IPS DF 6.9 (cell line): Measurements from ENCODE around the gene SPTBN4.
A peak's percentile ranks its signal among the peaks of the same experiment; 100 is the strongest.

ENCODE experiments used
- DNase-seq: peaks from one replicate; pipeline ENCODE4 v3.0.0-alpha.2; 2013; ENCODE audit warnings: low read depth, low spot score
- H3K27ac ChIP-seq: one replicate; pipeline ENCODE4 v1.5.1; 2013; ENCODE audit warnings: low read length, control low read depth
- H3K27me3 ChIP-seq: 2 replicates; pipeline ENCODE4 v1.6.1; 2013; ENCODE audit warnings: mild to moderate bottlenecking, low read length; ENCODE audit not compliant: control insufficient read depth, insufficient read depth
- H3K36me3 ChIP-seq: 2 replicates; pipeline ENCODE4 v1.6.1; 2013; ENCODE audit warnings: low read length; ENCODE audit not compliant: control insufficient read depth, insufficient read depth
- H3K4me1 ChIP-seq: 2 replicates; pipeline ENCODE4 v1.6.1; 2013; ENCODE audit warnings: low read length; ENCODE audit not compliant: control insufficient read depth, insufficient read depth
- H3K4me3 ChIP-seq: 2 replicates; pipeline ENCODE4 v1.5.1; 2013; ENCODE audit warnings: mild to moderate bottlenecking, low read length
- H3K9me3 ChIP-seq: 2 replicates; pipeline ENCODE4 v1.6.1; 2013; ENCODE audit warnings: low read length, inconsistent platforms; ENCODE audit not compliant: control insufficient read depth, insufficient read depth
- WGBS: extraction: QIAGEN DNeasy Blood & Tissue Kit; methylation state at CpG from one replicate; pipeline ENCODE4 v1.1.7; 2013; ENCODE audit warnings: mixed read lengths, missing lambda C conversion rate; ENCODE audit not compliant: insufficient read length, insufficient coverage; 5-methylcytosine and 5-hydroxymethylcytosine counted together

Gene SPTBN4

DNA sequence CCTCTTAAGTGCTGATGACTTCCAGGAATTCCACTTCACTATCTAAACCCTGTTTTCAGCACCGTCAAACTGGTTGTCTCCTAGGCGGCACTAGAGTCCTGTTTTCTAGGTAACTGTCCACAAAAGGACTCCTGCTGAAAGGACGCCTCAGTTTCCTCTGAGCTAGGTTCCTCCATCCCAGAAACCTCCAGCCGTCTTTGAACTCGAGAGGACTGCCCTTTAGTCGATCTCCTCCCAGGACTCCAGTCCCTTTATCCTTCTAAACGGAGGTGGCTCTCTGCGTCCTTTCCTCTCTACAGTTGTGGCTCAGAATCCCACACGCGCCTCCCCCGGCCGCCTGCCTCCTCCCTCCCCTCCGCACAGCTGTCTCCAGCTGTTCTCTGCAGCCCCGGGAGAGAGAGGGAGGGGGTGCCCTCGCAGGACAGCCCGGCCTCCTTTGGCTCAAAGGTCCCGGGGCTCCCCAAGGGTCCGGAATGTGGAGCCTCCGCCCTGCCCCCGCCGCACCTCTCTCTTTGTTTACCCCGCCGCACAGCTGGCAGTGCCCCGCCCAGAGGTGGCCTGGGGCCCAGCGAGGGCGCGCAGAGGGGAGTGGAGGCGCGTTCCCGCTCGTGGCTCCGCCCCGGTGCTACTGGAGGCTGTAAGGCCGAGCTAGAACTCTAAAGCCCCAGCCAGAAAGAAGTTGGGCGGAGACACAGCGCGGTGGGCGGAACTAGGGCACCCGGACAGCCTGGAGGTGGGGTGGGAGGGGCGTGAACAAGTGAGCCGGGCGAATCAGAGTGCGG, 136.8 kb downstream of the SPTBN4 start:
- peak overlapping the region; percentile 25; the same call in 1 of the 2 replicates for H3K4me3 ChIP-seq
- no peak overlapping the region for H3K27ac ChIP-seq
- H3K36me3 ChIP-seq: no peaks in the 10 kb centered on the region
- DNase-seq: peak; percentile 98
- H3K27me3 ChIP-seq: peaks cover 15% of the 10 kb centered on the region
- WGBS: no CpG with 5 or more reads among the region's 43 CpGs
- peaks cover 15% of the 10 kb centered on the region for H3K4me1 ChIP-seq
- H3K9me3 ChIP-seq: no peaks in the 10 kb centered on the region

DNA sequence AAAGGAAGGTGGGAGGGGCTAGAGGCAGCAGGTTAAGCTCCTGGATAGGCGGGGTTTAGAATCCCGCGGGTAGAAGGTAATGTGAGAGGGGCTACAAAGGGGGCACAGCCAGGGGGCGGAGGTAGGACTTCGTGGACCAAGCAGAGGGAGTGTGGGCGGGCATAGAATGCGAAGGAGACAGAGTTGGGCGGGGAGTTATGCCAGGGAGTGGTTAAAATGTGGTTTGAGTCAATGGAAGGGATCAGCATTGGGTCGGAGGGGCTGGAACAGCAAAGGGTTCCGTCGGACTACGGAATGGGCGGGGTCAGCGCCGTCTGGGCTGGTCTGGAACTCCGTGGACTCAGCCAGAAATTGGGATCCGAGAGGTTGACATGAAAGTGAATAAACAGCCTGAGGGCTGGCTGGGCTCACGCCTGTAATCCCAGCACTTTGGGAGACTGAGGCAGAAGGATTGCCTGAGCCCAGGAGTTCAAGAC, 137.4 kb downstream of the SPTBN4 start:
- Histone ChIP-seq H3K4me3 (no peak overlapping the region), H3K27me3 (peaks cover 15% of the 10 kb centered on the region), H3K36me3 (no peaks in the 10 kb centered on the region), H3K27ac (no peak overlapping the region), H3K4me1 (peaks cover 13% of the 10 kb centered on the region), H3K9me3 (no peaks in the 10 kb centered on the region)
- DNase-seq: no peak
- WGBS: no CpG with 5 or more reads among the region's 18 CpGs

DNA sequence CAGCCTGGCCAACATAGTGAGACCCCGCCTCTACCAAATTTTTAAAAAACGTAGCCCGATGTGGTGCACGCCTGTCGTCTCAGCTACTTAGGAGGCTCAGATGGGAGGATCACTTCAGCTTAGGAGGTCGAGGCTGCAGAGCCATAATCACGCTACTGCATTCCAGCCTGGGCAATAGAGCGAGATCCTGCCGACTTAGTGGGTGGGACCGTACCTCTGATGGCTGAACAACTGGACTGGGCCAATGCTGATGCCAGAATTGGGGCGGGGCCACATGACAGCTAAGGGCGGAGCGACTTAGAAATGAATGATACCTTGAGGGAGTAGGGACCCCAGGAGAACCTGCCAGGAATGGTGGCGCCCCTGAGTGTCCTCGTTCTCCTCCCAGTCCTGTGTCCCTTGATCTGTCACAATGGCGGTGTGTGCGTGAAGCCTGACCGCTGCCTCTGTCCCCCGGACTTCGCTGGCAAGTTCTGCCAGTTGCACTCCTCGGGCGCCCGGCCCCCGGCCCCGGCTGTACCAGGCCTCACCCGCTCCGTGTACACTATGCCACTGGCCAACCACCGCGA, 137.9 kb downstream of the SPTBN4 start:
- Histone ChIP-seq H3K27ac (no peak overlapping the region), H3K9me3 (no peaks in the 10 kb centered on the region), H3K27me3 (peaks cover 15% of the 10 kb centered on the region), H3K4me1 (peaks cover 11% of the 10 kb centered on the region), H3K4me3 (no peak overlapping the region; the same call in 1 of the 2 replicates), H3K36me3 (no peaks in the 10 kb centered on the region)
- DNase-seq: no peak
- no CpG with 5 or more reads among the region's 29 CpGs for WGBS

DNA sequence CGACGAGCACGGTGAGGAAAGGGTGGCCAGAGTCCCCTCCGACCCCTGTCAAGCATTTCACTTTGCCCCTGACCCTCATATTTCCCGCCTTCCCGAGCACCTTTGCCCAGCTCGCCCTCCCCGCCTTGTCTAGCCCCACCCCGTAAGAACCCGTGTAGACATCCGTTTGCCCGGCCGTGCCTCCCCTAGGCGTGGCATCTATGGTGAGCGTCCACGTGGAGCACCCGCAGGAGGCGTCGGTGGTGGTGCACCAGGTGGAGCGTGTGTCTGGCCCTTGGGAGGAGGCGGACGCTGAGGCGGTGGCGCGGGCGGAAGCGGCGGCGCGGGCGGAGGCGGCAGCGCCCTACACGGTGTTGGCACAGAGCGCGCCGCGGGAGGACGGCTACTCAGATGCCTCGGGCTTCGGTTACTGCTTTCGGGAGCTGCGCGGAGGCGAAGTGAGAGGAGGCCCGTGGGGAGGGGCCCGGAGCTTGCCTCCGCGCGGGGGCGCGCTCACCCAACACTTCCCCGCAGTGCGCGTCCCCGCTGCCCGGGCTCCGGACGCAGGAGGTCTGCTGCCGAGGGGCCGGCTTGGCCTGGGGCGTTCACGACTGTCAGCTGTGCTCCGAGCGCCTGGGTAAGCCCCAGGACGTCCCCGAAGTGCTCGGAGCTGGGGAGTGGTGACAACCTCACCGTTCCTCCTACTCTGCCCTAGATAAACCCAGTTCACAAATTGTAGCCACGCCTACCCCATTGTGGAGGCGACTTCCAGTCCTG, 138.6 kb downstream of the SPTBN4 start:
- Histone ChIP-seq H3K36me3 (no peaks in the 10 kb centered on the region), H3K27me3 (peaks cover 14% of the 10 kb centered on the region), H3K4me3 (peak overlapping the region; percentile 16; the same call in 1 of the 2 replicates), H3K9me3 (no peaks in the 10 kb centered on the region), H3K4me1 (peaks cover 15% of the 10 kb centered on the region), H3K27ac (no peak overlapping the region)
- no CpG with 5 or more reads among the region's 71 CpGs for WGBS
- no peak for DNase-seq

DNA sequence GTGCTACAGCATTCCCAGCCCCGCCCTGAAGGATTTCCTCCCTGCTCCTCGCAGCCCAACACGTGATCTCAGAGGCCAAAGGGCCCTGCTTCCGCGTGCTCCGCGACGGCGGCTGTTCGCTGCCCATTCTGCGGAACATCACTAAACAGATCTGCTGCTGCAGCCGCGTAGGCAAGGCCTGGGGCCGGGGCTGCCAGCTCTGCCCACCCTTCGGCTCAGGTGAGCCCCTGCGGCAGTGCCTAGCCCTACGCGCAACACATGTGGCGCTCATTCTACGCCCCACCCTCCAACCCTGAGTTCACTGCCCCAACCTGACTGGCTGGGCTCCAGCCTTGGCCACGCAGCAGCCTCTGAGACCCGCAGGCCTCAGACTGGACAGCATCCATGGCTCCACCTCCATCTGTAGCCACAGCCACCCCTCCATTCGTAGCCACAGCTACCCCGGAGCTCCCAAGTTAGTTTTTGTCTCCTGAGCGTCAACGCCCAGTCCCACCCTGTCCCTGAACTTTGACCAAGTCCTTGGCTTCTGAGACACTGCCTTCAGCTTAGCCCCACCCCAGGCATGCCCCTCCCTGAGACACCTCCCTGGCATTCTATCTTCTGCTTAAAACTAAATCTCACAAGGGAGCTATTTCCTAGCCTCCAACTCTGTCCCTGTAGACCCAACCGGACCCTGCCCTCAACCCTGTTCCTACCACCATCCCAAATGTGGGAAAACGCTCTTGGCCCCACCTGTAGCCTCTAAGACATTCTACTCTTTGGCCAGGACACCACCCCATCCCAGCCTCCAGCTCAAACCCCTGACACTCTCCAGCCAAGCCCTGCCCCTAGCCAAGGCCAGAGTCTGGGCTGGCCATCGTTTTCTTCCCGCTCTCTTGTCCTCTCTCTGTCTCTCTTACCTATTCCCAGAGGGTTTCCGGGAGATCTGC, 140.8 kb downstream of the SPTBN4 start:
- Histone ChIP-seq H3K9me3 (no peaks in the 10 kb centered on the region), H3K27me3 (peaks cover 9% of the 10 kb centered on the region), H3K27ac (no peak overlapping the region), H3K4me3 (no peak overlapping the region), H3K36me3 (no peaks in the 10 kb centered on the region), H3K4me1 (peaks cover 15% of the 10 kb centered on the region)
- no peak for DNase-seq
- WGBS: no CpG with 5 or more reads among the region's 31 CpGs

DNA sequence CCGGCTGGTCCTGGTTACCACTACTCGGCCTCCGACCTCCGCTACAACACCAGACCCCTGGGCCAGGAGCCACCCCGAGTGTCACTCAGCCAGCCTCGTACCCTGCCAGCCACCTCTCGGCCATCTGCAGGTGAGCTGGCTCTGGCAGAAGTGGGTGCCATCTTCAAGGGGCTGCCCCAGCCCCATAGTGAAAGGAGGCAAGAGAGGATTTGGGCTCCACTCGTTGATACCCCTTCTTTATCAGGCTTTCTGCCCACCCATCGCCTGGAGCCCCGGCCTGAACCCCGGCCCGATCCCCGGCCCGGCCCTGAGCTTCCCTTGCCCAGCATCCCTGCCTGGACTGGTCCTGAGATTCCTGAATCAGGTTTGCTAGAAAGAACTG, 141.4 kb downstream of the SPTBN4 start:
- Histone ChIP-seq H3K4me3 (no peak overlapping the region), H3K9me3 (no peaks in the 10 kb centered on the region), H3K27me3 (peaks cover 9% of the 10 kb centered on the region), H3K36me3 (no peaks in the 10 kb centered on the region), H3K27ac (no peak overlapping the region), H3K4me1 (peaks cover 12% of the 10 kb centered on the region)
- WGBS: no CpG with 5 or more reads among the region's 14 CpGs
- no peak for DNase-seq

DNA sequence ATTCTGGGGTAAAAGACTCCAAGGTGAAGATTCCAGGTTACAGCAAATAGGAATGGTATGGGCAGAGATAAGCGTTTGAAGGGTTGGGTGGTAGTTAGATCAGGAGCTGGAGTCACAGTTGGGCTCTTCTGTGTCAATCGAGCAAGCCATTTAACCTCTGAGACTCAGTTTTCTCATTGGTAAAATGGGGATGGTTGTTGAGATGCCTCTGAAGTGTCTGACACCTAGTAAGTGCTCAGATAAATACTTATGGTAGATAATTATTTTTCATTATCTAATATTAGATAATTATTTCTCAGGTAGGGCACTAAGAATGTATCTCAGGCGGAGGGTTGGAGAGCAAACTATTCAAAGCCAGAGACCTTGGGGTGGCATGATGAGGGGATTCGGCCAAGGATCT, 142.2 kb downstream of the SPTBN4 start:
- Histone ChIP-seq H3K36me3 (no peaks in the 10 kb centered on the region), H3K27ac (no peak overlapping the region), H3K9me3 (no peaks in the 10 kb centered on the region), H3K4me1 (peaks cover 12% of the 10 kb centered on the region), H3K4me3 (no peak overlapping the region), H3K27me3 (peaks cover 9% of the 10 kb centered on the region)
- WGBS: no CpG with 5 or more reads among the region's 4 CpGs
- no peak for DNase-seq

DNA sequence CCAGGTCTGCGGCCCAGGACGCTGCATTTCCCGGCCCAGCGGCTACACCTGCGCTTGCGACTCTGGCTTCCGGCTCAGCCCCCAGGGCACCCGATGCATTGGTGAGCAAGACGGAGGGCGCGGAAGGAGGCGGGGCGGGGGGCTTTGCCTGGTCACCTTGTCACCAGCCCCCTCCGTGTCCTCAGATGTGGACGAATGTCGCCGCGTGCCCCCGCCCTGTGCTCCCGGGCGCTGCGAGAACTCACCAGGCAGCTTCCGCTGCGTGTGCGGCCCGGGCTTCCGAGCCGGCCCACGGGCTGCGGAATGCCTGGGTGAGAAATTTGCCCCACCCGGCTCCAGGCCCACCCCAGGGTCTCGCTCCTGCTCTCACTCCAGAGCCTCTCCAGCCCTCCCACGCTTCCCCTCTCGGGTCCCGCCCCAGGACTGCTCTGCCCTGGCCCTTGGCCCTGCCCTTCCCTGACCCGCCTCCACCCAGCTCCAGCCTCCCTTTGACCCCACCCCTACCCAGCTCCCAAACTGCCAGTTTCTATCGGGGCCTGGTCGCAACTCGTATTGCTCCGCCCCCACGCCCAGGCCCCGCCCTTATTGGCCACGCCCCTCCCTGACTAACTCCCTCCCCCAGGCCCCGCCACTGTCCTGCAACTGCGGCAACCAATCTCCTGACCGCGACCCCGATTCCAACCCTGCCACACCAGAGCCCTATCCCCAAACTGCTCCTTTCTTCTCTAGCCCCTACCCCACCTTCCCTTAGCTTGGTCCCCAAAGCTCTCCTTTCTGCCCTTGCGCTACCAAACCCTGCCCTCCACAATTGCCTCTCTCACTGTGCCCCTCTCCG, 143.0 kb downstream of the SPTBN4 start:
- Histone ChIP-seq H3K4me3 (peak overlapping the region; percentile 51; the same call in 1 of the 2 replicates), H3K27ac (no peak overlapping the region), H3K27me3 (peaks cover 9% of the 10 kb centered on the region), H3K4me1 (peaks cover 12% of the 10 kb centered on the region), H3K36me3 (no peaks in the 10 kb centered on the region), H3K9me3 (no peaks in the 10 kb centered on the region)
- no CpG with 5 or more reads among the region's 50 CpGs for WGBS
- DNase-seq: no peak

DNA sequence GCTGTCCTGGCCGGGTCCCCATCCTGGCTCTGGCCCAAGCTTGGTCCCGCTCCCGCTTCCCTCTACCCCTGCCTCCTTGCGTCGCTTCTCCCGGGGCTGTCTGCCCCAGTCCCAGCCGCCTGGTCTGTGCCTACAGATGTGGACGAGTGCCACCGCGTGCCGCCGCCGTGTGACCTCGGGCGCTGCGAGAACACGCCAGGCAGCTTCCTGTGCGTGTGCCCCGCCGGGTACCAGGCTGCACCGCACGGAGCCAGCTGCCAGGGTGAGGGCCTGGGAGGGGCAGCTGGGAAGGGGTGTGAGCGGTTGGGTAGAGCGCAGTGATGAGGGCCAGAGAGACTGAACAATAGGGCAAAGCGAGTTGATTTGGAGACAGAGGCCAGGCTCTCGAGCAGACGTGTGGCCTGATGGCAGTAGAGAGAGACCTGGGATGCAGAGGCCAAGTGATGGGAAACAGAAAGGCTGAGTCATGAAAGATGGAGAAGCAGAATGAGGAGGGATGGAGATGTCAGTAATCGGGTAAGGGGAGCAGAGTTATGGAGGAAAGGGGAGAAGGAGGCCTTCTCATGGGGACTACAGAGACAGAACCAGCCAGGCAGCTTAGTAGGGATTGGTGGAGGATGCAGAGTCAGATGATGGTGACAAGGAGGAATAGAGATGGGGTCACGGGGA, 143.7 kb downstream of the SPTBN4 start:
- Histone ChIP-seq H3K27ac (no peak overlapping the region), H3K4me1 (peaks cover 10% of the 10 kb centered on the region), H3K36me3 (no peaks in the 10 kb centered on the region), H3K27me3 (peaks cover 9% of the 10 kb centered on the region), H3K4me3 (peak overlapping the region; percentile 22; the same call in 1 of the 2 replicates), H3K9me3 (no peaks in the 10 kb centered on the region)
- no peak for DNase-seq
- WGBS: no CpG with 5 or more reads among the region's 29 CpGs
